SW 1271 (cell line): ENCODE data around the gene MT1F.
"Not testable (repeated sequence)": the region's sequence is repeated elsewhere in the genome, so short reads cannot be mapped to it uniquely, and the experiment has no call there.

Source experiments
- DNase-seq, 2 experiments: peaks; one replicate each; lab custom pipeline; 2025; lab: John Stamatoyannopoulos, UW

The MT1F gene

DNA sequence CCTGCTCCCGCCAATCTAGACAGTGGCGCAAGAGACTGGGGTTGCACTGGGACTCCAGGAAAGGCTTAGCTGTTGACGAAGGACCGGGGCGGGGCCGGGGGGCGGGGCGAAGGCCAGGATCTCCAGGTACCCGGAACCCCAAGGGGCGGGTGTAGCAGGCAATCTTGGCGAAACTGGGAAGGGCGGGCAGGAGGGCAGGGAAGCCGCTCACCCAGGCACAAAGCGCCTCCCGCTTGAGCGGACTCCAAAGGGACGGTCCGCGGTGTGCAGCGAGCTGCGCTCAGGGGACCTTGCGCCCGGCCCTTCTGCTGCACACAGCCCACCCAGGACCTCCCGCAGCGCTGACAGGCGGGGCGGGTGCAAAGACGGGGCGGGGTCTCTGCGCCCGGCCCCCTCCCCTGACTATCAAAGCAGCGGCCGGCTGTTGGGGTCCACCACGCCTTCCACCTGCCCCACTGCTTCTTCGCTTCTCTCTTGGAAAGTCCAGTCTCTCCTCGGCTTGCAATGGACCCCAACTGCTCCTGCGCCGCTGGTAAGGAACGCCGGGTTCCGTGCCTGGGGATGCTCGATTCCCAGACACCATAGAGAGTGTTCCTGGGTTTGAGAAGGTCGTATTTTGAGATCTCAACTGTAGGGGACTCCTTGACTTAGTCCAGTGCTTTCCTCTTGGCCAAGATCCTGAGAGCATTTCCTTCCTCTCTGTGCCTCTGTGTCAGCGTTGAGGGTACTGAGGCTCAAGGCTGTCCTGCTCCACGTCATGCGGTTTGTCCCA lies at the start of gene MT1F:
Gene MT1F (plus strand): TSS at position 405 of the 772 bp plus-strand sequence. CDS start 100 bp downstream, at position 505.
- no peak for DNase-seq

DNA sequence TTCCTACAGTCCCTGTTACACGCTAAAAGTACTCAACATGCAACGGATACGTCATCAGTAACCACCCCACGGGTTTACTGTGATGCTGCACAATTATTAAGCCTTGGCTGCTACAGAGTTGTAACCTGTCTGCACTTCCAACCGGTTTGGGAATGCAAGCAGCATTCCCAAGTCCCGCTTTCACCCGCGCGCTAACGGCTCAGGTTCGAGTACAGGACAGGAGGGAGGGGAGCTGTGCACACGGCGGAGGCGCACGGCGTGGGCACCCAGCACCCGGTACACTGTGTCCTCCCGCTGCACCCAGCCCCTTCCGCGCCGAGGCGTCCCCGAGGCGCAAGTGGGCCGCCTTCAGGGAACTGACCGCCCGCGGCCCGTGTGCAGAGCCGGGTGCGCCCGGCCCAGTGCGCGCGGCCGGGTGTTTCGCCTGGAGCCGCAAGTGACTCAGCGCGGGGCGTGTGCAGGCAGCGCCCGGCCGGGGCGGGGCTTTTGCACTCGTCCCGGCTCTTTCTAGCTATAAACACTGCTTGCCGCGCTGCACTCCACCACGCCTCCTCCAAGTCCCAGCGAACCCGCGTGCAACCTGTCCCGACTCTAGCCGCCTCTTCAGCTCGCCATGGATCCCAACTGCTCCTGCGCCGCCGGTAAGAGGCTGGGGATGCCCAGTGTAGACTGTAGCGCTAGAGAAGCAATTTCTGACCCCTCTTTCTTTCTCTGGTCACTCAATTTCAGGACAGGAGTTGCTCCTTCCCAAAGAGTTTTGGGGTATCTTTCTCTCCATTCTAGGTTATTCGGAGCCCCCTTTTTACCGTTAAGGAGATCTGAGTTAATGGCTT lies 49.5 kb upstream of the MT1F start, which contains the start of gene MT2A:
Gene MT2A (plus strand): TSS at position 542 of the 833 bp plus-strand sequence. CDS start 72 bp downstream, at position 614.
- DNase-seq, result peak; percentile 82 to 91

GRCh38 chr16:56608876-56609462 lies 48.8 kb upstream of the MT1F start:
- DNase-seq, result no peak

- DNase-seq, result peak; percentile 45 to 69
Measured at GRCh38 chr16:56609463-56609921, 48.3 kb upstream of the MT1F start.

- peak in 1 of 2 experiments; percentile 78 for DNase-seq
Measured at GRCh38 chr16:56610017-56610608, 47.6 kb upstream of the MT1F start.

DNA sequence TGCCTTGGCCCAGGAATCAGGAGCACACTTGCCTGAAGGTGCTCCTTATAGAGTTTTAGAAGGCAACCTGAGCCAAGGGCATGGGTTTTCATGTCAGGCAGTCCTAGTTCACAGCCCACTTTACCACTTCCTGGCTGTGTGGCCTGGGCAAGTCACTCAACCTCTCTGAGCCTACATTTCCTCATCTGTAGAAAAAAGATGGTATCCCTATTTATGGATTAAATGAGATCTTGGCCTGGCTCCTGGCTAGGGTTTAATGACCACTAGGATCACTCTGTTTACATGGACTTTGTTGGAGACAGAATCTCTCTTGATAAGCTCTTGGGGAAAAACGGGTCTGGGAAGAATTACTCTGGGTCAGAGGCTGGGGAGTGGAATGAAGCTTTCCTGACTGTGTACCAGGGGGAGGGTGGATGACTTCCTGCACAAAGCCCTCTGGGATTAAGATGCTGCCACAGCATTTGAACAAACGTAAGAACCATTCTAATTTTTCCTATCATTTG lies 47.1 kb upstream of the MT1F start:
- no peak for DNase-seq

DNA sequence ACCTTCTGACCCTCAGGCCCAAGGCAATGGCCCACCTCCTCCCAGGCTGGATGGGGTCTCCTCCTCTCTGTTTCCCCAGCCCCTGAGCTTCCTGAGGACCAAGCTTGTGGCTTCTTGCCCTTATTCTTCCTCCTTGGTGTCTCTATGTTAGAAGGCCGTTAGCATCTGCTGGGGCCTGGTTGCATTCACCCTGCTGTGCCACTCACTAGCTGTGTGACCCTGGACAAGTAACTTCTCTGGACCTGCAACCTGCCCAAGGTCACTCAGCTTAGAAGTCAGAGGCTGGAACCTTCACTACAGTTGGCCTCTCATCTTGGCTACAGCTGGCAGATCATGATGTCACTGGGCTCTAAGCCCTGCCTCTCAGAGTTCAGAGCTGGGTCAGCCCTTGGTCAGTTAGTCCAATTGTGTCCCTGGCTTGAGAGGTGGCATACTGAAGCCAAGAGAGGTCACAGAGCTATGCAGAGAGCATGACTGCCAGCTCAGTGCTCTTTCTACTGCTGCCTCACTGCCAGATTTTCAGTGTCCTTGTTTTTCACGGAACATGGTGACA lies 46.4 kb upstream of the MT1F start:
- peak in 1 of 2 experiments; percentile 48 for DNase-seq

- no peak for DNase-seq
Measured at GRCh38 chr16:56613706-56614105, 44.1 kb upstream of the MT1F start.

- peak in 1 of 2 experiments; percentile 29 for DNase-seq
Measured at GRCh38 chr16:56614549-56614991, 43.2 kb upstream of the MT1F start.

DNA sequence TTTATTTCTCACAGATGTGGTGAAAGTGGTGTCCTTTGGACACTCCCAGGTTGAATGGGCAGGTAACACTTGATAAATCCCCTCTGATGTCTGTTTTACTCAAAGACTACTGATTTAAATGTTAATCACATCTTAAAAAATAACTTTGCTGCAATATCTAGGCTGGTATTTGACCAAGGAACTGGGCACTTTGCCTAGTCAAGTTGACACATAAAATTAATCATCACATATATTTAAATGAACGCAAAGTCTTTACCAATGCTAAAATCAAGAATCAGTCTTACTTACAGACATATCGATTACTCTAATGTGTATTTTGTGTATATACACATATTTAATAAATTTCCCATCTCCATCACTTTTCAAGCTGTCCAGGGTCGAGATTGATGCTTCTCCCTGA lies 42.4 kb upstream of the MT1F start:
- DNase-seq, result no peak

GRCh38 chr16:56616608-56617211 lies 41.0 kb upstream of the MT1F start:
- no peak for DNase-seq

- peak in 1 of 2 experiments; percentile 58 for DNase-seq
Measured at GRCh38 chr16:56617212-56618085, 40.3 kb upstream of the MT1F start.

GRCh38 chr16:56618138-56618537 lies 39.6 kb upstream of the MT1F start:
- DNase-seq, result no peak

- no peak for DNase-seq
Measured at GRCh38 chr16:56620339-56620897, 37.3 kb upstream of the MT1F start.

- DNase-seq, result not testable (repeated sequence)
Measured at GRCh38 chr16:56621665-56622445, 35.9 kb upstream of the MT1F start.

- DNase-seq, result not testable (repeated sequence)
Measured at GRCh38 chr16:56623184-56623583, 34.6 kb upstream of the MT1F start.

DNA sequence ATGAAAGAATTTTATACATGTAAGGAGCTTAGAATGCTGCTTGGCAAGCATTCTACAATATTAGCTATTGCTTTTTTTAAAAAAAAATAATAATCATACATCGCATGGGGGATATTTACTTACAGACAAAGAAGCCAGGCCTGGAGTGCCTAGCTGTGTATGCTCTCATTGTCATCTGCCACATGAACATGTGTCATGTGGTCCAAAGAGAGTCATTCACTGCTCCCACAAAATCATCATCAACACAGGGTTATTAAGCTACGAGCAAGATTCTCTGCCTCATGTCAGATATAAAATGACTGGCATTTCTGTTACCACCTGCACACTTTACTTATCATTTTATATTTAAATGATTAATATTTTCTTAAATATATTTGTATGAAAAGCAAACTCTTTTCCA lies 34.1 kb upstream of the MT1F start:
- DNase-seq, result no peak

DNA sequence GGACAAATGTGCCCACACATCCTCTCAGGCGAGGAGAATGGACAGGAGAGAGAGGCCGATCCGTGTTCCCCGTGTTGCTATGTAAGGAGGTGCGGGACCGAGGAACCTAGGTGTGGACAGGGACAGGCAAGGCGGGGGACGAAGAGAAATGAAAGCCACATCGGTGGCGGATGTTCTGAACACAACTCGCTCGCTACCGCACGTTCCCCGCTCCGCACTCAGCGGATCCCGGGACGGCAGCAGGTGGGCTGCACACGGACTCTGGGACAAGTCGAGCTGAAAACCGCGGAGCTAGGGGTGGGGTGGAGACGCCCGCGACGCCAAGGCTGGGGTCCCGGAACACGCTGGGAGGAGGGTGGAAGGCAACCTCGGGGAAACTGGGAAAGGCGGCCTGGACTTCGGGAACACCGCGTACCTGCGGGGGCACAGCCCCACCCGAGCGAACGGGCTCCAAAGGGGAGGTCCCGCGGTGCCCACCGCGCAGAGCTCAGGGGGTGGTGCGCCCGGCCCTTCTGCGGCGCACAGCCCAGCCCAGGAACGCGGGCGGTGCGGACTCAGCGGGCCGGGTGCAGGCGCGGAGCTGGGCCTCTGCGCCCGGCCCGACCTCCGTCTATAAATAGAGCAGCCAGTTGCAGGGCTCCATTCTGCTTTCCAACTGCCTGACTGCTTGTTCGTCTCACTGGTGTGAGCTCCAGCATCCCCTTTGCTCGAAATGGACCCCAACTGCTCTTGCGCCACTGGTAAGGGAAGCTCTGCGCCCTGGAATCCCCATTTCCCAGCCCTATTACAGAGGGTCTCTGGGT lies 32.4 kb upstream of the MT1F start, which contains the start of gene MT1E:
Gene MT1E (plus strand): TSS at position 642 of the 803 bp plus-strand sequence. CDS start 71 bp downstream, at position 713.
- DNase-seq, result peak in 1 of 2 experiments; percentile 23
